Muscle of arm (tissue), 14 donors: ENCODE data around the gene ROR1. TPM values are rescaled to one million over a fixed set of nuclear protein-coding genes. Genes with fewer than 3 reads are reported as not detected.
A peak's percentile ranks its signal among the peaks of the same experiment; 100 is the strongest.

Source experiments
- DNase-seq: peaks from one replicate; pipeline ENCODE4 v3.0.0-alpha.2; 2013
- long read RNA-seq, 11 donors: transcript quantifications; one replicate each; lab custom pipeline, GENCODE V29; 2026
- polyA plus RNA-seq, 12 donors: library from polyadenylated mRNA; unstranded; fragments of 120-200 nt; gene quantifications; one replicate each; pipeline ENCODE4 v1.2.1, GENCODE V29; 2013; ENCODE audit not compliant: insufficient read length in 12 of 12

ROR1 gene
- polyA plus RNA-seq, result 10 to 100 TPM in 8 of 12 donors, 1 to 10 TPM in 3, not detected in 1; 9.0 to 21.4 (median 11.9) TPM
- long read RNA-seq, donor 1, full-length matches to known transcripts, result 1 of 1 reads
- long read RNA-seq, donor 1, partial matches to known transcripts, result 0 of 1 reads
- long read RNA-seq, donor 1, other reads (novel, unspliced or antisense), result 0 of 1 reads
- long read RNA-seq, donor 2, full-length matches to known transcripts, result 2 of 2 reads
- long read RNA-seq, donor 2, partial matches to known transcripts, result 0 of 2 reads
- long read RNA-seq, donor 2, other reads (novel, unspliced or antisense), result 0 of 2 reads
- long read RNA-seq, donor 3, result 0 reads
- long read RNA-seq, donor 4, result 0 reads
- long read RNA-seq, donor 5, full-length matches to known transcripts, result 4 of 4 reads
- long read RNA-seq, donor 5, partial matches to known transcripts, result 0 of 4 reads
- long read RNA-seq, donor 5, other reads (novel, unspliced or antisense), result 0 of 4 reads
- long read RNA-seq, donor 6, full-length matches to known transcripts, result 2 of 2 reads
- long read RNA-seq, donor 6, partial matches to known transcripts, result 0 of 2 reads
- long read RNA-seq, donor 6, other reads (novel, unspliced or antisense), result 0 of 2 reads
- long read RNA-seq, donor 7, full-length matches to known transcripts, result 1 of 1 reads
- long read RNA-seq, donor 7, partial matches to known transcripts, result 0 of 1 reads
- long read RNA-seq, donor 7, other reads (novel, unspliced or antisense), result 0 of 1 reads
- long read RNA-seq, donor 8, full-length matches to known transcripts, result 3 of 3 reads
- long read RNA-seq, donor 8, partial matches to known transcripts, result 0 of 3 reads
- long read RNA-seq, donor 8, other reads (novel, unspliced or antisense), result 0 of 3 reads
- long read RNA-seq, donor 9, full-length matches to known transcripts, result 3 of 3 reads
- long read RNA-seq, donor 9, partial matches to known transcripts, result 0 of 3 reads
- long read RNA-seq, donor 9, other reads (novel, unspliced or antisense), result 0 of 3 reads
- long read RNA-seq, donor 10, full-length matches to known transcripts, result 2 of 2 reads
- long read RNA-seq, donor 10, partial matches to known transcripts, result 0 of 2 reads
- long read RNA-seq, donor 10, other reads (novel, unspliced or antisense), result 0 of 2 reads
- long read RNA-seq, donor 11, full-length matches to known transcripts, result 2 of 2 reads
- long read RNA-seq, donor 11, partial matches to known transcripts, result 0 of 2 reads
- long read RNA-seq, donor 11, other reads (novel, unspliced or antisense), result 0 of 2 reads

DNA sequence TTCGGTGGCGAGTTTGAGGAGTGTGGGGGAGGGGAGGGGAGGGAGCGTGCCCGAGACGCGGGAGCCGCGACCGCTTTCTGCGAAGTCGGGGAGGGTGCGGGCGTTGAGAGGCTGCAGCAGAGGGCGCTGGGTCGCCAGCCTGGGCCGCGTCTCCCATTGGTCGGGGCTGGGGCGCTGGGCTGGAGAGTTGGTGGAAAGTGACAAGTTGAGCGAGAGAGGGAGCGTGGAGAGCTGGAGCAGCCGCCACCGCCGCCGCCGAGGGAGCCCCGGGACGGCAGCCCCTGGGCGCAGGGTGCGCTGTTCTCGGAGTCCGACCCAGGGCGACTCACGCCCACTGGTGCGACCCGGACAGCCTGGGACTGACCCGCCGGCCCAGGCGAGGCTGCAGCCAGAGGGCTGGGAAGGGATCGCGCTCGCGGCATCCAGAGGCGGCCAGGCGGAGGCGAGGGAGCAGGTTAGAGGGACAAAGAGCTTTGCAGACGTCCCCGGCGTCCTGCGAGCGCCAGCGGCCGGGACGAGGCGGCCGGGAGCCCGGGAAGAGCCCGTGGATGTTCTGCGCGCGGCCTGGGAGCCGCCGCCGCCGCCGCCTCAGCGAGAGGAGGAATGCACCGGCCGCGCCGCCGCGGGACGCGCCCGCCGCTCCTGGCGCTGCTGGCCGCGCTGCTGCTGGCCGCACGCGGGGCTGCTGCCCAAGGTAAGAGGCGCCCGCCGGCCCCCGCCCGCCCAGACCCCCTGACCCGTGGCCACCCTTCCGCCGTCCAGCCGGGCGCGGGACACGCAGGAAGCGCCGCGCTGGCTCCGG is at the start of gene ROR1:
Gene ROR1, plus strand, starts transcription at position 203 of the 802 bp plus-strand sequence.
- DNase-seq, result peak; percentile 85

DNA sequence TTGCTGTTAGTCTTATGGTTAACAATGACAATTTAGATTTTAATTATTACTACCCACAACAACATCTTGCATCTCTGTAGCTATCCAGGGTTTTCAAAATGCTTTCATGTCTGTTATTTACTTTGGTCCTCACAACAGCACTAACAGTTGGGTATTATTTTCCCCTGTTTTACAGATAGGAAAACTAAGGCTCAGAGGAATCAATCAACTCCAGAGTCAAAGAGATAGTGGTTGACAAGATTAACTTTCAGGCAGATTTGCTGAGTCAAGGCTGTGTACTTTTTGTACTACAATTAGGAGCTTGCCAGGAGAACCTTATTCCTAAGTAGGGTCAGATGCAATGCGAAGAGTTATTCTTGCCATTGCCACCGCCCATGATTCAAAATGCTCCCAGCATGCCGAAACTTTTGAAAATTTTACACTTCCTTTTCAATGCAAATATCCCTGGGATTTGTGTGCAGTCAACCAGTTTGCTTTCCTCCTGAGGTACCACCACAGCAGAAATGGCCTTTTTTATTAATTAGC is 49.4 kb upstream of the ROR1 start:
- no peak for DNase-seq

DNA sequence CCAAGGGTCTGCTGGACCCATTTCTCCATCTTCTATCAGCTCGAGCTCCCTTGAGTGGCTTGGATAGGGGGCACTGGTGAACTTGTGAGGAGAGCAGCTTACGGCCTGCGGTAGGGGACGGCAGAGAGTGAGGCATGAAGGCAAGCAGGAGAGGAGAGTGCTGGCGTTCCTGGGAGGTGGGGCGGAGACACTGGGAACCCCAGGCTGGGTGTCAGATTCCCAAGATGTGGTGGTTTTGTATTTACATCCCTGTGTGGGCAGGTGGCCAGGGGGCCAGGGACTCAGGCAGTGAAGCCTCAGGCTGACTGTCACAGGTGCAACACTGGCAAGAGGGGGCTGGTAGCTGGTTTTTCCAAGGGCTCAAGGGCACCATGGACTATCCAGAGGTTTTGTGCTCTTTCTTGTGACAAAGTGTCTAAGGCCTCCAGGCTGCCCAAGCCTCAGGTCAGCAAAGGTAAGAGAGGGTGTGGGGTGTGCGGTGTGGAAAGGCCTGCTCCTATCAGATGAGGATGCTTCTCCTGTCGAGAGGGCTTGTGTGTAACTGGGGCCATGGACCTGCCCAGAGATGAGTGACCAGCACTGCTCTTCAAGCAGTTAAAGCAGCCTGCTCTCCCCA is 45.1 kb upstream of the ROR1 start:
- no peak for DNase-seq

DNA sequence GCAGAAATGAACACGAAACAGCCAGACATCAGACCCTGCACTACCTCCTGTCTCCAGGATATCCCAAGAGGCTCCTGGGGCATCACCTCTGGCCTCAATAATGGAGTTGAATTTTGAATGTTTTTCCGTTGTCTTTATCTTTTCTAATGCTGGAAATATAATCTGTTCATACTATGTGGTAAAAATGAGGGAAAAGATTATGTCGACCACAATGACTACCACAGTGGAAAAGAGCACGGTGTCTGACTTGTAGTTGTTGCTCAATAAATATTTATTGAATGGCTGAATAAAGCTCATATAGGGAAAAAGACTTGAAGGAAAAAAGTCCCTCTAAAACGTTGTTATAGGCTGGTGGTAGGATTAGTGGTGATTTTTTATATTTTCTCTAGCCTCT is 44.6 kb upstream of the ROR1 start:
- DNase-seq, result no peak

DNA sequence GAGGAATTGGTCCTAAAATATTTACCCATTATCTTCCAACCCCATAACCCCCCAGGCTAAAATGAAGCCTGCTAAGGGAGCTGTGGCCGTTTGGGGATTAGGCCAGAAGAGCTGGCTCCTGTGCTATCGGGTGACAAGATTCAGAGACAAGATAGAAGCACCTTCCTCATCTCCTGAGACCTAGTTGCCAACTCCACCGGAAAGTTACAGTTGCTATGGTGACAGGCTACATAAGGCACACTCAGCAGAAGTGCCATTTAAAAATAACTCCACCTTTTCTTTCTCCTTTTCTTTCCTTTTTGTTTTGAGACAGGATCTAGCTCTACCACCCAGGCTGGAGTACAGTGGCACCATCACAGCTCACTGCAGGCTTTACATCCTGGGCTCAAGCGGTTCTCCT is 43.6 kb upstream of the ROR1 start:
- no peak for DNase-seq

DNA sequence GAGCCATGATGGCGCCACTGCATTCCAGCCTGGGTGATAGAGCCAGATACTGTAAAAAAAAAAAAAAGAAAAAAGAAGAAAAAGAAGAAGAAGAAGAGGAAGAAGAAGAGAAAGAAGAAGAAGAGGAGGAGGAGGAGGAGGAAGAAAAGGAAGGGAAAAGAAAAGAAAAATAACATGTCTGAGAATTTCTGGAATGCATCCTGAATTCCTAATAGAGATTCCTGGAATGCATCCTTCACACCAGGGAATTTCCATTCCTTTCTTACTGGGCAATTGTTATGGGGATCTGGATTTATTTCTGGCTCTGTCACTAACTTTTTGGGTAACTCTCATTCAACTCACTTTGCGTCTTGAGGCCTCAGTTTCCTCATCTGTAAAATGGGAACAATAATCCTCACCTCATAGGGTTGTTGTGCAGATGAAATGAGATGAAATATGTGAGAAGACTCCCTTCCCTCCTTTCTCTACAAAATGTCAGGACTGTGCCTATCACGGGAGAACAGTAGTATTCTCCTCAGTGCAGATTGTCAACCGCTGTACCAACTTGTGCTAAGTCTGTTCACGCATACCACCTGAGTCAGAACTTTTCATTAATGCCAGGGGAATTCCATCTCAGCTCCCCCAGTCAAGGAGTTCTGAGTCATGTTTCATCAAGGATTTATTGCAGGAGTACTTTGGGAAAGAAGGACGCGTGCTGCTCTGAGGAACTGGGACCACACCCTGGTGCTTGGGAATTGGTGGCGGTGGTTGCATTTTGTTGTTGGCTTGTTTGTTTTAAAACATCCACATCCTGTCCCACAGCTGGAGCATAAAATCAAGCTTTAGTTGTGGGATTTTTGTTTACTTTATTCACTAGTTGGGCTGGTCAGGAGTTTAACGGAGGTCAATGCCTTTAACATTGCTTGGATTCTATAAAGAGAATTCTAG is 42.4 kb upstream of the ROR1 start:
- no peak for DNase-seq

DNA sequence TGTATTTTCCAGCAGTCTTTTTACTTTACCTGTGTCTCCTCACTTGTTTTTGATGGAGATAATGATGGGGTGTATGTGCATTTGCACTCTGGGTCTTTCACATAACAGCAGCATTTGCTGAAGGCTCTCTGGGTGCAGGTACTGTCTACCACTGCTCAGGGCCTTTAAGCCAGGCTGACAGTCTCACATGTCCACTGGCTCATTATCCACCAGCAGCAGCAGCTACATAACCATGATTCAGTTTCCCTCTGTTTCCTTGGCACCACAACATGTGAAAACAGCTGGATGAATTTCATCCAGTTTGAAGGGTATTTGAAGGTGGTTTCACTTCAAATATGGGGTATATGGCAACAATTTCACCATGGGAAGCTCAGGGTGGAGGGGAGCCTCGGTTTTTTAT is 41.2 kb upstream of the ROR1 start:
- no peak for DNase-seq

DNA sequence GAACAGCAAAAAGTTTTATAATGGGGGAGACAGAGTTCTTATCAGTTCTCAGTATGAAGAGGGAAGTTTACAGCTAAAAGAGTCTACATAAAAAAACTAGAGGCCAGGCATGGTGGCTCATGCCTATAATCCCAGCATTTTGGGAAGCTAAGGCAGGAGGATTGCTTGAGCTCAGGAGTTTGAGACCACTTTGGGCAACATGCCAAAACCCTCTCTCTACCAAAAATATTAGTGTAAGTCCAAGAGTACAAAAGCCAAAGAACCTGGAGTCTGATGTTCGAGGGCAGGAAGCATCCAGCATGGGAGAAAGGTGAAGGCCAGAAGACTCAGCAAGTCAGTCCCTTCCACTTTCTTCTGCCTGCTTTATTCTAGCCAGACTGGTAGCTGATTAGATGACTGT is 35.0 kb upstream of the ROR1 start:
- DNase-seq, result no peak

DNA sequence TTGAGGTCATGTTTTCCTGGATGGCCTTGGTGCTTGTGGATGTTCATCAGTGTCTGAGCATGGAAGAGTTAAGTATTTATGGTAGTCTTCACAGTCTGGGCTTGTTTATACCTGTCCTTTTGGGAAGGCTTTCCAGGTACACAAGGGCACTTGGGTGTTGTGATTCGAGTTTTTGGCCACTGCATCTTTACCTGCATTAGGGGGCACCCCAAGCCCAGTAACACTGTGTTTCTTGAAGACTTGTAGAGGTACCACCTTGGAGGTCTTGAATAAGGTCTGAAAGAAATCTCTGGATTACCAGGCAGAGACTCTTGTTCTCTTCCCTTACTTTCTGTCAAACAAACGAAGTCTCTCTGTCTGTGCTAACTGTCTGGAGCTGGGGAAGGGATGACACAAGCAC is 34.4 kb upstream of the ROR1 start:
- no peak for DNase-seq

DNA sequence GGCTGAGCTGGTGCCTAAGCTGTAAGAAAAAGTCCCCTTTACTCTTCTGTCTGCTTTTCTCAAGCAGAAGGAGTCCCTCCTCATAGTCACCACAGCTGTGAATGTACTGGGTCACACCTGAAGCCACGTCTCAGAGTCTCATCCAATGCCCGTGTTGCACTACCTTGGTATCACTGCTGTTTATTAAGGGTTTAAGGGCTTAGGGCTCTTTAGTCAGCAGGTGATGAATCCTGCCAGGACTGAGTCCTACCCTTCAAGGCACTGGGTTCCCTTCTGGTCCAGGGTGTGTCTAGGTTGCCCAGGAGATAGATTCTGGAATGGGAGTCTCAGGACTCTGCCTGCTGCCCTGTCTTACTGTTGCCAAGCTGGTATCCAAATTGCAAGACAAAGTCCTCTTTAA is 33.4 kb upstream of the ROR1 start:
- no peak for DNase-seq

DNA sequence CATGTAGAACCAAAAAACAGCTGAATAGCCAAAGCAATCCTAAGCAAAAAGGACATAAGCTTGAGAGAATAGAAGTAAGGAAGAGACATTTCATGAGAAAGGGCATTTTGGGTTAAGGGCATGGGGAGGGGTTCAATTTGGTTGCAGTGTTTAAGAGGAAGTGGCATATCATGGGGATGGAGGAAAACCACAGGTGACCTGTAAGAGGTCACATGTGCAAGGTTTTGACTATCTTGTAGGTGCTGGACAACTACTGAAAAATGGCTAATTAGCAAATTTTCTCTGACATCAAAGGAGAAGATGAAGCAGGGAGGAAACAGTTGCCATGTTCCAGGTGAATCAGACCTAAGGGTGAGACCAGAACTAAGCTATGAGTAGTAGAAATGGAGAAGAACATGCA is 31.3 kb upstream of the ROR1 start:
- DNase-seq, result no peak

DNA sequence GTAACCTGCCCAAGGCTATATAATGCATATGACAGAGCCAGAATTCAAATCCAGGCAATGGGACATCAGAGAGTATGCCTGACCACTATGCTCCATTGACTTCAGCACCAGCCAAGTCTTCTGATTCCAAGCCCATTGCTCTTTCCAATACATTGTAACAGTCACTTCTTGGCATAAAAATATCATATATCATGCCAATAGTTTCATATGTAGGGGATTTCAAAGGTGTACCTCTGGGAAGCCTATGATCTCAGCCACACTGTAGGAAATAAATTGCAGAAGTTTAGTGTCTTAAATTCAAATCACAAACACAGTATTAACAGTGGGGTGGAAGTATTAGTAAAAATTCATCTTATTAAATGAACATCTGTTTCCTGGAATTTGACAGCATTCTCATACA is 30.0 kb upstream of the ROR1 start:
- DNase-seq, result peak; percentile 61

DNA sequence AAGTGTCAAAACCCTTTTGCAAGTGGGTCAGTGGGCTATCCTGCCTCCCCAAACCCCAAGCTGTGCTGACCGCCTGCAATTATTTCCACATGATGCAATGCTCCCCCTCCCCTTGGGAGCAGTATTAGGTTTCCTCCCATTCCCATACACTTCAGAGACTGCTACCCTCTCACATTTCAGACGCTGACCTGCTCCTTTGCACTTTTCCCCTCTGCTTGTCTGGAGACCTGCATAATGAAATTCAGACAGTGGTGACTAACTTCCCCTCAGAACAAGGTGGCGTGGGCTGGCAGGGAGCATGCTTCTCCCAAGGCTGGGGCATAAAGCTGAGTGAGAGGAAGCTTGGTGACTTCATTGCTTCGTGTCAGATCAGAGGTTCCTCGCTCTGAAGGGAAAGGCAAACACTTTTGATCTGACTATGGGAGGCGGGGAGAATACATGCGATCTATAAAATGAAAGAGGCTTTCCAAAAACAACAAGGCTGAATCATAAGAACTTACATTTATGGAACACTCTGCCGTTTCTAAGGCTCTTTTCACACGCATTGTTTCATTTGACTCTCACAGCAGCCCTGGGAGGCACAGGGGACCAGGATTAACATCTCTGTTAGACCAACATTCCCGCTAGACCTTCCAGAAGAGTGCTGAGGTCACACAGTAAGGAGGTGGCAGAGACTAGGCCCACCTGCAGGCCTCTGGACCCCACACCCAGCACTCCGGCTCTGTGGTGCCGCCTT is 27.5 kb upstream of the ROR1 start:
- no peak for DNase-seq

DNA sequence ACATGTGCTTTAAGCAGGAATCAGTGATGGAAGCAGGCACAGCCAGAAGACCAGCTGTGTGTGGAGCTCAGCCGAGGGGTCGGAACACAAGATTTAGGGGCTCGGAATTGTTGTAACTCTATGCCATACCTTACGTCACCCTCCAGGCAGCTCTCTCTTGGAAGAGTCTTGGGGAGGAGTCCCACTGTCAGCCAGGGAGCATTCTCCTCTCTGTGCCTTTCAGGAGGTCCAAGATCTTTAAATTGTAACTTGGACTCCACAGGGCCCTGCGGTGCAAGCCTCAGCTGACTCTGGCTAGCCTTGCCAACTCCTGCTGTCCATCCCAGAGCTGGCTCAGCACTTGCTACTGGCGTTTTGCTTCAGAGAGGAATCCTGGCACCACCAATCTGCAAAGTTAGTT is 26.4 kb upstream of the ROR1 start:
- peak; percentile 90 for DNase-seq

DNA sequence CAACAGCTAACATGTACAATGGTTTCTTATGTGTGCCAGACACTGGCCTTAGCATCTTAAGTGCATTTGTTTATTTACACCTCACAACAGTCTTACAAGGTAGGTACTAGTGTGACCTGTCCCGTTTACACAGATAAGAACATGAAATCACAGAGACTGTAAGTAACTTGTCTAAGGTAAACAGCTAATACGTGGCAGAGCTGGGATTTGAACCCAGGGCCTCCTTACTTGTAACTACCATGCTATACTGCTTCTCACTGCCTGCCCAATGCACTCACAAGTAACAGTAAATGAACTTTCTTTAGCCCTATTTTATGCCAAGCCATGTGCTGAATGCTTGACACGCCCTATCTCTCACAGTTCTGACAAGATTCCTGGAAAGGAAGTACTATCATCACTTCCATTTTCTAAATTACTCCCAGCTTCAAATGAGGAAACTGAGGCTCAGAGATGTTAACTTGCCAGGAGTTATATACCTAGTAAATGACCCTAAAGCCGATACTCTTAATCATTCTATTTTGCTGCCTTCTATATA is 25.7 kb upstream of the ROR1 start:
- no peak for DNase-seq

DNA sequence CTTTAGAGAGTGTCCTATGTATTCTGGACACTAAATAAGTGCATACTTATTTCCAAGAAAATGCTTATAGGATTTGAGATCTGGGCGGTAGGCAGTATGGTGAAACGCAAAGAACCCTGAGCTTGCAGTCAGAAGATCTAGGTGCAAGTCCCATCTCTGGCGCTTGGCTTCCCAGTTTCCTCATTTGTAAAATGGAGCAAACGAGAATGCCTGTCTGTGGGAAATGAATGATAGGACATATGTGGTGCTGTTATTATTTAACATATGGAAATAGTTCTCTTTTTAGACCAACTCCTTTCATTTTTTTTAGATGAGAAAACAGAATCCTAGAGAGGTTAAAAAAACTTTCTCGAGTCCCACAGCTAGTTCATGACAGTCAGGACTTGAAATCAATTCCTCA is 25.2 kb upstream of the ROR1 start:
- no peak for DNase-seq

DNA sequence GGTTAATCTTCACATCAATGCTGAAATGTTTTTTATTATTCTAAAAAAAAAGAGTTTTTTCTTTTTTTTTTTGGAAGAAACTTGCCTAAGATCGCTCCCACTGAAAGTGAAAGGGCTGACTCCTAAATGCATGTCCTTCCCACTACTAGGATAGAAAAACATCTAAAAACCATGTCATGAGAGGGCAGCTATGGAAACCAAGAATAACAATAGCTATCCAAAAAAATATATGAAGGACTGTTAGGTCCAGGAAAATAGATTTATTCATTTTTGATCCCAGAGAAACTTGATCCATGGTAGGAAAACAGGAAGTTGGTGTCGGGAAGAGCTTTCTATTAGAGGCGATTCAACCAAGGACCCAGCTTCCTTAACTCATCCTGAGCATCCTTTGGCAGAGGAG is 23.1 kb upstream of the ROR1 start:
- DNase-seq, result no peak

DNA sequence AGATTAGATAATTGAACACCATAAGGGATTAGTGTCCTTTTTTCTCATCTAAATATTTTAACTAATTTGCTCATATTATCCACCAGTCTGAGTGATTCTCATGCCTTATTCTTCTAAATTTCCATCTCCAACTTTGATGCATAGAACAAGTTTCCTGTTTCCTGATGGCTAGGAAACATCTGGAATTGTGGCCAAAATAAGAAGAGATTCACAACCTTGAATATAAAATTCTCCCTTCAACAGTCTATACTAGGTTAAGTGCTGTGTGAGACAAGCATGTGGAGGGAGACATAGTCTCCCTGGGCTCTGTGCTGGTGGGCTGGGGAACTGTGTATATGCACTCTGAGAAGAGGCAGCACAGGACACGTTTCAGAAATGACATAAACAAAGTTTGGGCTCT is 21.6 kb upstream of the ROR1 start:
- no peak for DNase-seq

DNA sequence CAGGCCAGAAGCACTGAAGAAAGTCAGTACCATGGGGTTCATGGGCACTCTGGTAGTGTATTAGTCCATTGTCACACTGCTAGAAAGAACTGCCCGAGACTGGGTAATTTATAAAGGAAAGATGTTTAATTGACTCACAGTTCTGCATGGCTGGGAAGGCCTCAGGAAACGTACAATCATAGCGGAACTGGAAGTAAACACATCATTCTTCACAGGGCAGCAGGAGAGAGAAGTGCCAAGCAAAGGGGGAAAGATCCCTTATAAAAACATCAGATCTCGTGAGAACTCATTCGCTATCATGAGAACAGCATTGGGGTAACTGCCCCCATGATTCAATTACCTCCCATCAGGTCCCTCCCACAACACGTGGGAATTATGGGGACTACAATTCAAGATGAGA is 20.2 kb upstream of the ROR1 start:
- no peak for DNase-seq
